Suprapubic skin (tissue), 3 donors: ENCODE results near the gene TMEM45B.

Experiments used
- CTCF ChIP-seq, 2 donors: fragments of 200-600 bp in 1 of 2; fragments of 450-650 bp in 1 of 2; sonication (generic) in 1 of 2; IDR thresholded peaks; one replicate each; pipeline ENCODE4 v1.5.1; 2016 to 2019; ENCODE audit warnings: antibody characterized with exemption in 2 of 2, mild to moderate bottlenecking in 1 of 2, moderate library complexity in 1 of 2
- EP300 ChIP-seq: sonication (generic); formaldehyde crosslinking; IDR thresholded peaks from one replicate; pipeline ENCODE4 v1.6.1; 2017; ENCODE audit warnings: antibody characterized with exemption
- POLR2A ChIP-seq, 2 donors: fragments of 450-650 bp; IDR thresholded peaks; one replicate each; pipeline ENCODE4 v1.6.1; 2017; ENCODE audit warnings: antibody characterized with exemption in 2 of 2, mild to moderate bottlenecking in 2 of 2, moderate library complexity in 2 of 2

GRCh38 chr11:129785383-129786111 is 30.1 kb upstream of the TMEM45B start:
- no peak for TF ChIP-seq CTCF (IDR thresholded peaks at IDR 0.05)
- no peak for TF ChIP-seq POLR2A (IDR thresholded peaks at IDR 0.05)
- no peak for TF ChIP-seq EP300
